HG02642 (cell line): ENCODE measurements around the gene CPSF4.
A peak's percentile ranks its signal among the peaks of the same experiment; 100 is the strongest.
"Not testable (repeated sequence)": the region's sequence is repeated elsewhere in the genome, so short reads cannot be mapped to it uniquely, and the experiment has no call there.

Experiments used
- ATAC-seq: cut with Tn5 transposase; IDR thresholded peaks from one replicate; pipeline ENCODE4 v1.9.1; 2021; ENCODE audit warnings: mild to moderate bottlenecking; ENCODE audit not compliant: unreplicated experiment, poor library complexity

The CPSF4 gene

DNA sequence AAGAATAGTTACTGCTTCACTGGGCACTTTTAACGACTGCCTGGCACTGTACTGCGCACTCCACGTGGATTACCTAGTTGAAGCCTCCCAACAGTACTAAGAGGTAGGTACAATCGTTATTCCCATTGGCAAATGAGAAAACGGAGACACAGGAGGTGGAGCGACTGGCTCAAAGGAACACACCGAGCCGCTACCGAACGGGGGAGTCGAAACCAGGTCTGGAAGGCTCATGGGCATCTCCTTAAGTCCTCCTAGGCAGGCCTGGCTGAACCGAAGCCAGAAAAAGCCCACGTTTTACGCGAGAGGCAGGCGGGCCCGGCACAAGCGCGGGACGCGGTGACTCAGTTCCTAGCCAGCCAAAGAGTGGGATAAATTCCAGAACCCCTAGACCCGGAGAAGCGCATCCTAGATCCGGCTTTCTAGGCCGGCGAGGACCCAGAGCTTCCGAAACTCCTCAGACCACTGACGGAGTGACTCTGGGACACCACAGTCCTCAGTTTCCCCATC, 30.8 kb upstream of the CPSF4 start:
- peak; percentile 3 for ATAC-seq

DNA sequence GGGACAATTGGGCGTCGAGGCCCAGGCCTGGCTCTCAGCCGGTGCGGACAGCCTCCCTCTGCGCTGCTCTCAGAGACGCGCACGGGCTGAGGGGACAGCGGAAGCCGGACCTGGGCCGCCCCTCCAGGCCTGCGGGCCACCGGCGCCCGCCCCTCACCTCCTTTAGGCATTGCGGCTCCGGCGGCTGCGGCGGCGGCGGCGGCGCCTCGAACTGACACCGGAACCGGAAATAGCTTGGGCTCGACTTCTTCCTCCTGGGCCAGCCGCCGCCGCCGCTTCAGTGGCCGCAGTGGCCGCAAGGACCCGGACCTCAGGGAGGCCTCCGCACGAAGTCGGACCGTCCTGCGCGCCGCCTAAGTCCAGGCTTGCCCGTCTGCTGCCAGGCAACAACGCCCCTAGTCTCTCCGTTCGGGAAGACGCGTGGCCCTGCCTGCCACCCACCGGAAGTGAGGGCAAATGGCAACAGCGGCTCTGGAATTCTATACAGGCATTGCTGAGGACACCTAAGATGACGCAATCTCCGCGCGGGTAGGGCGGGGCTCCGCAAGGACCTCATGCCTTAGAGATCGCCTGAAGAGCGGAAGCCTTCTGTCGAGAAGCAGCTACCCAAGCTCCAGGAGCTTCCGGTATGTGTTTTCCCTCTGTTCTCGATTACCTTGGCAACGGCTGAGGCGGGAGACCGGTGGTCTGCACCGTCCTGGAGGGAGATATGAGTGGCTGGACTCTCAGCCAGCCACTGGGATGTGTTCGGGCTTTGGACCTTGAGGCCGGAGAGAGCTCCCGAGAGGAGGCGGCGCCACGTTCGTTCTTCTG, 30.2 kb upstream of the CPSF4 start, which contains the start of the genes BUD31 and PDAP1:
TSS of gene BUD31 (plus strand) at position 591 of the 813 bp plus-strand sequence. CDS start 2,124 bp downstream, outside the sequence.
TSS of gene PDAP1 (minus strand) at position 219 of the 813 bp plus-strand sequence. CDS start at position 170, 49 bp downstream.
- peak; percentile 84 for ATAC-seq

DNA sequence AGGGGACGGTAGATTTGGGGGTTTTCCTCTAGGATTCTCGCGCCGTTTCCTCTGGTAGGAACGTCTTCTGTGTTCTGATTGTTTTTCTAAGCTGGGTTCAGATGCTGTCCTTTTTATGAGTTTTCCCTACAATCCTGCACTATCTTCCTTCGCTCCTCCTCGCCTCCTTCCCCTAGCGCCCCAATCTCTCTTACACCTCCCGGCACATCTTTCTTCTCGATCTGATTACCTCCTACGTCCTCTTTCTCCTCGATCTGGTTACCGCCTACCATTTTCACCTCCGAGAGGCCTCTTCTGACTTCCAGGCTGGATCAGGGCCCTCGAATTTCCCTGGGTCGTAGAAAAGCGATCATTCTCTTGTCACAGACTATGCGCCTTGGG, 29.6 kb upstream of the CPSF4 start:
- ATAC-seq = peak; percentile 6

DNA sequence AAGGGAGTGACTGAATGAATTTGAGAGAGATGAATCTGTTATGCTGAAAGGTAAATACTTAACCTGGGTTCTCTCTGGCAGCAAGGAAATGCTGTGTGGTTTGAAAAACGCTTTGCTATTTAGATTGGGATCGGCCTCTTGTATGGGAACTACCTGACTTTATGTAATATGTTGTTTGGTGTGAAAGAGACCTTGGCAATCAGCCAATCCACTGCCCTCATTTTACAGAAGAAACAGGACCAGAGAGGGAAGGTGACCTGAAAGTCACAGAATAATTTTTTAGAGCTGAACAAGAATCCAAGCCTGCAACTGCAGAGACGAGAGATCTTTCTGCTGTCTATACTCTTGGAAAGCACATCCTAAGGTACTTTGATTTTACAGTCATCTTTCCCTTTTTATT, 28.9 kb upstream of the CPSF4 start:
- no peak for ATAC-seq

DNA sequence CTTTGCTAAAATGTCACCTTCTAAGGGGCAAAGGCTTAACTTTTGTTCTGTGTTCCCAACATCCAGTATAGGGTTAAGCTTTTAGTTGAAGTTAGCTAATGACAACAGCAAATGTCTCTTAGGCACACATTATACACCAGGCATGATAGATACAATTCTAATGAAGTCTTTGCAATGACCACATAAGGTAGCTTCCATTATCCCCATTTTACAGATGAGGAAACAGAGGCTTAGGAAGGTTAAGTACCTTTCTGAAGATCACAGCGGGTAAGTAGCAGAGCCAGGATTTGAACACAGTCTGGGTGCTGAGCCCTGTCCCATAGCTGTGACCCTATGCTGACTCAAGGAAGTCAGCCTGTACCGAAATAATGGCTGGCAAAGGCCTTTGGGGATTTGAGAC, 28.1 kb upstream of the CPSF4 start:
- no peak for ATAC-seq

DNA sequence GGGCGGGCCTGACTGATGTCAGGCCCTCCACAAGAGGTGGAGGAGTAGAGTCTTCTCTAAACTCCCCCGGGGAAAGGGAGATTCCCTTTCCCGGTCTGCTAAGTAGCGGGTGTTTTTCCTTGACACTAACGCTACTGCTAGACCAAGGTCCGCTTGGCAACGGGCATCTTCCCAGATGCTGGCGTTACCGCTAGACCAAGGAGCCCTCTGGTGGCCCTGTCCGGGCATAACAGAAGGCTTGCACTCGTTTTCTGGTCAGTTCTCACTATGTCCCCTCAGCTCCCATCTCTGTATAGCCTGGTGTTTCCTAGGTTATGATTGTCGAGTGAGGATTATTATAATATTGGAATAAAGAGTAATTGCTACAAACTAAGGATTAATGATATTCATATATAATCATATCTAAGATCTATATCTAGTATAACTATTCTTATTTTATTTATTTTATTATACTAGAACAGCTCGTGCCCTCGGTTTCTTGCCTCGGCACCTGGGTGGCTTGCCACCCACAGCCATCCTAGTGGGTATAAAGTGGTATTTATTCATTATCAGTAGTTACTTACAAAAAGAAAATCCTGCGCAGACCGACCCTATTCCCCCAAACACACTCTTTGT, 23.1 kb upstream of the CPSF4 start:
- not testable (repeated sequence) for ATAC-seq

DNA sequence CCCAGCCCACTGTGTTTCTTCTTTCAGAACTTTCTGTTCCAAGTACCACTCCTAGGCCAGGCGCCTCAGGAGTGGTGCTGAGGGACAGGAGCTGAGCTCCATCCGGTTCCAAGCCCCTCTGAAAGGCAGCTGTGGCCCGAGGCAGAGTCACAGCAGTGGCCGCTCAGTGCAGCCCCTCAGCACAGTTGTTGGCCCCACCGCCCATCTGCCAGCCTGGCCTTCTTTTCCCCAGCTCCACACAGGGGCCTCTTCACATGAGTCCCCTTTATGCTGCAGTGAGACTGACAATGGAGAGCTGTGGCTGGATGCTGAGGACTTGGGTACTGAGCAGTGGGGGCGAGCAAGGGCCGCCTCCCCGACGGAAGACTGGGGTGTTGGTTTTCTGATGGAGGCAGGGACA, 20.5 kb upstream of the CPSF4 start:
- ATAC-seq = no peak

DNA sequence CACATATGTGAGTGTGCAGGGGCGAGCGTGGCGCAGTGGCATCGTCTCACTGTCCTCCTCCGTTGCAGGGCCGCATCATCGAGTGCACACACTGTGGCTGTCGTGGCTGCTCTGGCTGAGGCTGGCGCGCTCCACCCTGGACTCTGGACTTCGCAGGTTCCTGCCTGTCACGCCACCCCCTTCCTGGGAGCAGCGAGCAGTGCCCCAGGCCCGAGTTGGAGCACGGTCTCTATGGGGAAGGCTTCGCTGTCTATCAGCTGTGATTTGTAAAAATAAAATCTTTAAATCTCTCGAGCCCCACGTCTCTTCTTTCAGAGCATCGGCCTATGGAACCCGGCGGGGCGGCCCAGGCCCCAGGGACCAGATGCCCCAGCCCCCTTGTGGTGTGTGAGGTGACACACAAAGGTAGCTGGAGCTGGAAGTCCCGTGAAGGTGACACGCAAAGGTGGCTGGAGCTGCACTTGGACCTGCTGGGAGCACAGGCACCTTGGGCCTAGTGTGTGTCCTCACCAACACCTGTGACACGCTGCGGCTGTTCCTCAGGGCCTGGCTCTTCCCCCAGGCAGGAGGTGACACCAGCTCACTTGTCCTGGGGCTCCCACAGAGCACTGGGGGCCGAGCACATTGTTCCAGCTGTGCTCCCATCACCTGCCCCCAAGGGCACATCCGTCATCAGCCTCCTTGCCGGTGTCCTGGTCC, 19.3 kb upstream of the CPSF4 start:
- no peak for ATAC-seq

DNA sequence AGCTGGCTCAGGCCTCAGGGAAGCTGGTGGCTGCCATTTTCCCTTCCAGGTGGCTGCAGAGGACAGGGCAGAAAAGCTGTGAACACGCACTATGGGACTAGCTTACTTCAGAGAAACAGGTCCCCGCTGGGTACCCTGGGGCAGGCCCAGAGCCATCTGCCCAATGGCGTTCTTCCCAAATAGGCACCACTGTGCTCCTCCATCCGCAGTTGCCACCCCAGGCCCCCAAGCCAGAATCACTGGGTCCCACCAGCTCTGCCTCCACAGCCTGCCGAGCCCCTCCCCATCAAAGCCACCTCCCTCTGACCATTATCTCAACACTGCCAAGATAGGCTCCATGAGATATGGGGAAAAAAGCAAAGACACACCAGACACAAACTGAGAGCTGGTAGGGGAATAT, 18.5 kb upstream of the CPSF4 start:
- ATAC-seq = no peak

DNA sequence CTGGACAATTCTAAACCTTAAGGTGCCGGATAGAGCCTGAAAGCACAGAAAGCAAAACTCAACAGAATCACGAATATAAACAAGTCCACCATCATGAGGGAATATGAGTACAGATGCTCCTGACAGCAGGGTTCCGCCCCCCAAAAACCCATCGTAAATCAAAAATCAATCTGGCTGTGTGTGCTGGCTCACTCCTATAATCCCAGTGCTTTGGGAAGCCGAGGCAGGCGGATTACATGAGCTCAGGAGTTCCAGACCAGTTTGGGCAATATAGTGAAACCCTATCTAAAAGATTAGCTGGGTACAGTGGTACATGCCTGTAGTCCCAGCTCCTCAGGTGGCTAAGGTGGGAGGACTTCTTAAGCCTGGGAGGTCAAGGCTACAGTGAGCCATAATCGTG, 17.8 kb upstream of the CPSF4 start:
- no peak for ATAC-seq

DNA sequence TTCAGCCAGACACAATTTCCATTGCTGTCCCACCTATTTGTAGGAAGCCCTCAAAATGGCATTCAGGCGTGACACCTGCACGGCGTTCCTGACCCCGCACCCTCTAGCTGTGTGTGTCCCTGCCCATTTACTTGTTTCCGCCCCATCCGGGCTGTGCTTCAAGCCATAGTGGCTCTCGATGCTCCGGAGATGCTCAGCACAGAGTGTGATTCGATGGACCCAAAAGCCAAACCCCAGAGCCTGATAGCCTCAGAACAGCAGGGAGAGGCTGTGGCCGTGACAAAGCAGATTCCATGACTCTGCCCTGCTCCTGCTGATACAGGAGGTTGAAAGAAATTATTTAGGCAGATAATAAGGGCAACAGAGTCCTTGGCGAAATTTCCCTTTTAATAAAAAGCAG, 16.6 kb upstream of the CPSF4 start:
- no peak for ATAC-seq

DNA sequence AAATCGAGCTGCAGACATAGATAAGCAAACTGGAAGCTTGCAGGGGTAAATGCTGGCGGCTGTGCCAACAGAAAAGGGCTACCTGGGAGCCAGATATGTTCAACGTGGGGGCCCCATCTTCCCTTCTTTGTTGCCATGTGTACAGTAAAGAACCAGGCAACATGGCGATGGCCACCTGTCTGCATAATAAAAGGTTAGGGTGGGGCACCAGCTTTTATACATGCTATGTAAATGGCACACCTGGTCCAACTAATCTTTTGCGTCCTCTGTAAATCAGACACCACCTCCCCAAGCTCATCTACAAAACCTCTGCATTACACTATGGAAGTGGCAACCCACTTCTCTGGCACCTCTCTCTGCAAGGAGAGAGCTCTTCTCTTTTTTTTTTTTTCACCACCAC, 16.1 kb upstream of the CPSF4 start:
- no peak for ATAC-seq

DNA sequence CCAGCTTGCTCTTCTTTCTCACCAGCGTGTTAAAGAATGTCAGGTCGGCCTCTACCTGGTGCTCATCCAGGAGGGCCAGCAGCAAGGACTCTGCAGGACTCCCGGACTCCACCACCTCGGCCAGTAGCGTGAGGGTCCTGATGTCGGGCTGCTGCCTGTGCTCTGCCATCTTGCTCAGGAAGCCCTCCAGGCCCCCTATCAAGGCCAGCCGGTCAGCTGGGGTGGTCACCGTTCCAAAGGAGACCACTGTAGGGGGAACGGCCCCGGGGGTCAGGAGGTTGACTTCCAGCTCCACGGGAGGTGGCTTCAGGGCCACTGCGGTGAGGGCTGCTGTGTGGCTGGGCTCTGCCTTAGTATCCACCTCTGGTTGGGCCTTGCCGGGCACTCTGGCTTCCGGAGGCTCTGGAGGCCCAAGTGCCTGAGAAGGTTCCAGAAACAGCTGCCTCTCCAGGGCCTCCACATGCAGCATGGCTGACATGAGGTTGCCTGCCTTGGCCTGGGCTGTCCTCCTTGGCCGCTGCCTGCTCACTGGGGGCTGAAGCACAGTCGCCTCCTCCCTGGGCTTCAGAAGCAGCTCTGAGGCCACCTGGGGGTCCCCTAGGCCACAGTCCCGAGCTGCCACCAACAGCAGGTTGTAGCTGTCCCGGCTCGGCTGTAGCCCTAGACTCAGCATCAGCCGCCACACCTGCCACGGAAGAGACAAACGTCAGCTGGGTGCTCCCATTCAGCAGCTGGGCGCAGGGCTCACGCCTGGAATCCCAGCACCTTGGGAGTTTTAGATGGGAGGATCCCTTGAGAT, 13.6 kb upstream of the CPSF4 start:
- no peak for ATAC-seq

DNA sequence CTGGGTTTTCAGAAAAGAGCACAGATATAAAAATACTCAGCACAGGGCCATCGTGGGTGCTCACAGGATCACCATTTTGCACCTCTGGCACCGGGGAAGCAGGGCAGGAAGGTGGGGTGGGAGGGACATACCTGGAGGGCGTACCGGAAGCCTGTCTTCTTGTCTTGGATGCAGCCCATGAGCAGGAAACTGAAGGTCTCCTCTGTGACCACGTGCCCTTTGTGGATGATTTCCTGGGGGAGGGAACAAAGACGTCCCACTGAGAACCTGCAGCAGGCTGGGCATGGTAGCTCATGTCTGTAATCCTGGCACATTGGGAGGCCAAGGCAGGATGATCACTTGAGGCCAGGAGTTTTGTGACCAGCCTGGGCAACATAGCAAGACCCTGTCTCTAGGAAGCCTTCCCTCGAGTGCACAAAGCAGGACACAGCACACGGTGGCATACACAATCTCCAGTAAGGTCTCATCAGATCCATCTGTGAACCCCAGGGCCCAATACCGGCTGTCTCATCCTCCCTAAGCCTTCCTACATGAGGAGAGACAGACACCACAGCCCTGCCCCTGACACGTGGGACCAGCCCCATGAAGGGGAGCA, 9.7 kb upstream of the CPSF4 start:
- ATAC-seq = no peak

DNA sequence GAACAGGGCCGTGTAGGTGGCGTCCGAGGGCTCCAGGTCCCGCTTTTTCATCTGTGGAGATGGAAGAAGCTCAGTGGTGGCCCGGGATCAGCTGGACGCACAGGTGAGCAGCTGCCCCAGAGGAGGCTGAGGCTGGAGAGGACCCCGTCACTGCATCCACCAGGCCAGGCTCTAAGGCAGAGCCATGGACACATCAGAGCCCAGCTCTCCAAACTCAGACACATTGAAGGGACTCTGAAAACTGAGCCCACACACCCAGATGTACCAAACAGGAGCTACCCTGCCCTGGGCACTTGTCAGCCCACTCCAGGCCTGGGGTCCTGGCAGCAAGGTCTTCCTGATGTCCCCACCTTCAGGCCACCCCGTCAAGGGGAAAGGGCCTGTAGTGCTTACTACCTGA, 9.0 kb upstream of the CPSF4 start:
- ATAC-seq = no peak

DNA sequence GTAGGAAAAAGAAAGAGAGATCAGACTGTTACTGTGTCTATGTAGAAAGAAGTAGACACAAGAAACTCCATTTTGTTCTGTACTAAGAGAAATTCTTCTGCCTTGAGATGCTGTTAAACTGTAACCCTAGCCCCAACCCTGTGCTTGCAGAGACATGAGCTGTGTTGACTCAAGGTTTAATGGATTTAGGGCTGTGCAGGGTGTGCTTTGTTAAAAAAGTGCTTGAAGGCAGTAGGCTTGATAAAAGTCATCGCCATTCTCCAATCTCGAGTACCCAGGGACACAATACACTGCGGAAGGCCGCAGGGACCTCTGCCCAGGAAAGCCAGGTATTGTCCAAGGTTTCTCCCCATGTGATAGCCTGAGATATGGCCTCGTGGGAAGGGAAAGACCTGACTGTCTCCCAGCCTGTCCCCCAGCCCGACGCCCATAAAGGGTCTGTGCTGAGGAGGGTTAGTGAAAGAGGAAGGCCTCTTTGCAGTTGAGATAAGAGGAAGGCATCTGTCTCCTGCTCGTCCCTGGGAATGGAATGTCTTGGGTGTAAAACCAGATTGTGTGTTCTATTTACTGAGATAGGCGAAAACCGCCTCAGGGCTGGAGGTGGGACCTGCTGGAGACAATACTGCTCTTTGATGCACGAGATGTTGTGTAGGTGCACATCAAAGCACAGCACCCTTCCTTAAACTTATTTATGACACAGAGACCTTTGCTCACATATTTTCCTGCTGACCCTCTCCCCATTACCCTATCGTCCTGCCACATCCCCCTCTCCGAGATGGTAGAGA, 6.8 kb upstream of the CPSF4 start:
- ATAC-seq = not testable (repeated sequence)

DNA sequence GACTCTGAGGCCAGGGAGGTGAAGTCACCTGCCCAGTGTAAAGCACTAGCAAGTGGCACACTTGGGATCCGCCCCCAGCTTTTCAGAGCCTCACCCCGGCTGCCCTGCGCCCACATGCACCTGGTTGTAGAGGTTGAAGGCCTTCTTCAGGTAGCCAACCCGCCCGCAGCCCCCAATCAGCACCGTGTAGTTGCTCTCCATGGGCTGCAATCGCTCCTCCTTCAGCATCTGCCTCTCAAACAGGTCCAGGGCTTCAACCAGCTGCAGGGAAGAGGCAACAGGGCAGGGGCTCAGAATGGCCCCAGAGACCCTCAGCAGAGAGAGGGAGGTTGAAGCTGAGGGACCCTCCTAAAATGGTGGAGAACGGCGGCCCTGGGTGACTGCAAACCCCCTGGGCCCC, 5.6 kb upstream of the CPSF4 start:
- no peak for ATAC-seq

DNA sequence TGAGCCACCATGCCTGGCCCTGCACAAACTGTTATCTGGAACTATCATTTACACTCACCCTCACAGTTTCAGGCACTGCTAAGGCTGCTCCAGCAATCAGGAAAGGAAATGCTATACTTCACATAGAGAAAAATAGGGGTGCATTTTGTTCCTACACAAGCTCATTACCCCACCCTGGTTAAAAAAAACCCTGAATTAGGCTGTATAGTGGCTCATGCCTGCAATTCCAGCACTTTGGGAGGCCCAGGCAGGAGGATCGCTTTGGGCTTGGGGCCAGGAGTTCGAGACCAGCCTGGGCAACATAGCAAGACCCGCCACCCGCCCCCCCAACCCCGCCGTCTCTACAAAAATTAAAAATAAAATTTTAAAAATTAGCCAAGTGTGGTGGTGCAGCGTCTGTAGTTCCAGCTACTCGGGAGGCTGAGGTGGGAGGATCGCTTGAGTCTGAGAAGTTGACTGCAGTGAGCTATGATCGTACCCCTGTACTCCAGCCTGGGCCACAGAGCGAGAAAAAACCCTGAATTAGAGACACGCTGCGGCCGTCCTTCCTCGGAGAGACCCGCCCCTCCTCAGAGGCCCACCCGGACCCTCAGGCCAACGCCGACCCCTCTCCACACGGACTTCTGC, 684 bp upstream of the CPSF4 start:
- peak; percentile 4 for ATAC-seq

DNA sequence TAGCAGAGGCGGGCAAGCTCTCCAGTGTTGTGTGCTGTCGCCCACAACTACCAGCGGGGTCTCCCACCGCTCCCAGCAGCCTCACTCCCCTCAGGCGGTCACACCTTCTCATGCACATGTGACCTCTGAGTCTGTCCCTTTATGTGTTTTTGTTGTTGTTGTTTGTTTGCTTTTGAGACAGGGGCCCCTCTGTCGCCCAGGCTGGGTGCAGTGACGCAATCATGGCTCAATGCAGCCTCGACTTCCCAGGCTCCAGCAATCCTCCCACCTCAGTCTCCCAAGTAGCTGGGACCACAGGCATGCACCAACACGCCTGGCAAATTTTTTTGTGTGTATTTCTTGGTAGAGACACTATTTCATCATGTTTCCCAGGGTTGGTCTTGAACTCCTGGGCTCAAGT, 1.5 kb downstream of the CPSF4 start:
- no peak for ATAC-seq
